HEK293 (cell line): ENCODE results near the gene RNF166.

Source experiments
- CTCF ChIA-PET: fragments of 350-600 bp; formaldehyde crosslinking; extraction: SDS; loops from one replicate; lab custom pipeline; 2021; ENCODE audit warnings: antibody characterized with exemption; lab: Yijun Ruan, JAX
- POLR2A ChIA-PET: fragments of 300-600 bp; formaldehyde crosslinking; extraction: SDS; loops from one replicate; lab custom pipeline; 2020; ENCODE audit warnings: antibody characterized with exemption, inconsistent platforms; lab: Yijun Ruan, JAX
- H3K27ac ChIP-seq: fragments of 200-500 bp; sonication (Bioruptor generic); 2 replicates; pipeline ENCODE4 v1.5.1; 2014; ENCODE audit warnings: low read depth, low read length, control low read depth, inconsistent platforms; ENCODE audit errors: extremely low read depth
- H3K36me3 ChIP-seq, 2 experiments: fragments of 200-500 bp in 1 of 2; sonication (Bioruptor generic) in 1 of 2; 1 replicate in 1 of 2; 2 replicates in 1 of 2; pipeline ENCODE4 v1.5.1; 2014 to 2017; ENCODE audit warnings: inconsistent platforms in 2 of 2, low read length in 2 of 2; ENCODE audit not compliant: control insufficient read depth in 2 of 2, insufficient read depth in 1 of 2
- H3K4me1 ChIP-seq: fragments of 200-500 bp; sonication (Bioruptor generic); 2 replicates; pipeline ENCODE4 v1.5.1; 2014; ENCODE audit warnings: mild to moderate bottlenecking, low read length, inconsistent platforms; ENCODE audit not compliant: control insufficient read depth, insufficient read depth
- H3K4me3 ChIP-seq: 2 replicates; pipeline ENCODE4 v1.5.1; 2011; ENCODE audit warnings: low read depth, mild to moderate bottlenecking, control low read depth, low read length, moderate library complexity
- H3K9me3 ChIP-seq: fragments of 200-500 bp; sonication (Bioruptor generic); 2 replicates; pipeline ENCODE4 v1.5.1; 2014; ENCODE audit warnings: low read depth, low read length, inconsistent platforms; ENCODE audit not compliant: control insufficient read depth, insufficient read depth
- EGR2 ChIP-seq: fragments of 450-650 bp; formaldehyde crosslinking; IDR thresholded peaks from 2 replicates; pipeline ENCODE4 v1.5.1; 2016; ENCODE audit warnings: low read depth, missing biosample characterization, missing genetic modification characterization
- GLIS1 ChIP-seq: fragments of 450-650 bp; formaldehyde crosslinking; IDR thresholded peaks from 2 replicates; pipeline ENCODE4 v1.5.1; 2016; ENCODE audit warnings: missing biosample characterization, missing genetic modification characterization
- GLIS2 ChIP-seq: fragments of 450-650 bp; formaldehyde crosslinking; IDR thresholded peaks from 2 replicates; pipeline ENCODE4 v1.5.1; 2016; ENCODE audit warnings: missing biosample characterization, missing genetic modification characterization
- HOXA7 ChIP-seq: sonication (generic); formaldehyde crosslinking; IDR thresholded peaks from 2 replicates; pipeline ENCODE4 v1.8.1; 2022; ENCODE audit warnings: missing genetic modification reagents, borderline replicate concordance
- HOXC10 ChIP-seq: sonication (generic); formaldehyde crosslinking; IDR thresholded peaks from 2 replicates; pipeline ENCODE4 v1.8.1; 2023; ENCODE audit warnings: mild to moderate bottlenecking, missing genetic modification reagents
- PRDM1 ChIP-seq: fragments of 450-650 bp; formaldehyde crosslinking; IDR thresholded peaks from 2 replicates; pipeline ENCODE4; 2016; ENCODE audit warnings: missing biosample characterization, missing genetic modification characterization
- SCRT2 ChIP-seq: fragments of 450-650 bp; formaldehyde crosslinking; IDR thresholded peaks from 2 replicates; pipeline ENCODE4 v1.5.1; 2016; ENCODE audit warnings: missing biosample characterization, missing genetic modification characterization
- ZBTB20 ChIP-seq: fragments of 450-650 bp; formaldehyde crosslinking; IDR thresholded peaks from 2 replicates; pipeline ENCODE4 v1.5.1; 2016; ENCODE audit warnings: missing biosample characterization, missing genetic modification characterization
- ZBTB21 ChIP-seq: fragments of 450-650 bp; formaldehyde crosslinking; IDR thresholded peaks from 2 replicates; pipeline ENCODE4 v1.5.1; 2017; ENCODE audit warnings: missing biosample characterization, missing genetic modification characterization
- ZBTB49 ChIP-seq: fragments of 450-650 bp; formaldehyde crosslinking; IDR thresholded peaks from 2 replicates; pipeline ENCODE4 v1.5.1; 2016; ENCODE audit warnings: missing biosample characterization, missing genetic modification characterization, low read depth
- ZBTB8A ChIP-seq: fragments of 450-650 bp; formaldehyde crosslinking; IDR thresholded peaks from 2 replicates; pipeline ENCODE4 v1.5.1; 2016; ENCODE audit warnings: missing biosample characterization, missing genetic modification characterization
- ZNF10 ChIP-seq: fragments of 450-650 bp; formaldehyde crosslinking; IDR thresholded peaks from 2 replicates; pipeline ENCODE4 v1.5.1; 2017; ENCODE audit warnings: missing biosample characterization, missing genetic modification characterization
- ZNF155 ChIP-seq: fragments of 450-650 bp; formaldehyde crosslinking; IDR thresholded peaks from 2 replicates; pipeline ENCODE4 v1.5.1; 2016; ENCODE audit warnings: missing biosample characterization, missing genetic modification characterization
- ZNF214 ChIP-seq: fragments of 450-650 bp; formaldehyde crosslinking; IDR thresholded peaks from 2 replicates; pipeline ENCODE4 v1.5.1; 2017; ENCODE audit warnings: missing biosample characterization, mild to moderate bottlenecking, missing genetic modification characterization, borderline replicate concordance
- ZNF266 ChIP-seq: fragments of 450-650 bp; formaldehyde crosslinking; IDR thresholded peaks from 2 replicates; pipeline ENCODE4 v1.5.1; 2016; ENCODE audit warnings: missing biosample characterization, missing genetic modification characterization, low read depth
- ZNF280D ChIP-seq: fragments of 450-650 bp; formaldehyde crosslinking; IDR thresholded peaks from 2 replicates; pipeline ENCODE4 v1.5.1; 2016; ENCODE audit warnings: missing biosample characterization, missing genetic modification characterization
- ZNF341 ChIP-seq: fragments of 450-650 bp; formaldehyde crosslinking; IDR thresholded peaks from 2 replicates; pipeline ENCODE4; 2016; ENCODE audit warnings: low read depth, missing biosample characterization, missing genetic modification characterization
- ZNF394 ChIP-seq: fragments of 450-650 bp; formaldehyde crosslinking; IDR thresholded peaks from 2 replicates; pipeline ENCODE4 v1.5.1; 2016; ENCODE audit warnings: missing biosample characterization, missing genetic modification characterization, mild to moderate bottlenecking, moderate library complexity, borderline replicate concordance
- ZNF488 ChIP-seq: fragments of 450-650 bp; formaldehyde crosslinking; IDR thresholded peaks from 2 replicates; pipeline ENCODE4 v1.5.1; 2016; ENCODE audit warnings: missing biosample characterization, missing genetic modification characterization
- ZNF510 ChIP-seq: fragments of 450-650 bp; formaldehyde crosslinking; IDR thresholded peaks from 2 replicates; pipeline ENCODE4 v1.5.1; 2018; ENCODE audit warnings: mild to moderate bottlenecking, missing genetic modification characterization, missing biosample characterization; ENCODE audit not compliant: insufficient replicate concordance
- ZNF571 ChIP-seq: fragments of 450-650 bp; formaldehyde crosslinking; IDR thresholded peaks from 2 replicates; pipeline ENCODE4 v1.5.0; 2017; ENCODE audit warnings: missing biosample characterization, missing genetic modification characterization
- ZNF624 ChIP-seq: fragments of 450-650 bp; formaldehyde crosslinking; IDR thresholded peaks from 2 replicates; pipeline ENCODE4 v1.5.1; 2017; ENCODE audit warnings: missing biosample characterization, missing genetic modification characterization
- ZNF664 ChIP-seq: fragments of 450-650 bp; formaldehyde crosslinking; IDR thresholded peaks from 2 replicates; pipeline ENCODE4 v1.5.1; 2016; ENCODE audit warnings: missing biosample characterization, missing genetic modification characterization
- ZNF707 ChIP-seq: fragments of 450-650 bp; formaldehyde crosslinking; IDR thresholded peaks from 2 replicates; pipeline ENCODE4 v1.5.1; 2016; ENCODE audit warnings: missing biosample characterization, missing genetic modification characterization
- ZNF792 ChIP-seq: fragments of 450-650 bp; formaldehyde crosslinking; IDR thresholded peaks from 2 replicates; pipeline ENCODE4 v1.5.1; 2016; ENCODE audit warnings: missing biosample characterization, missing genetic modification characterization
- ZXDB ChIP-seq: fragments of 450-650 bp; formaldehyde crosslinking; IDR thresholded peaks from 2 replicates; pipeline ENCODE4 v1.5.1; 2016; ENCODE audit warnings: missing biosample characterization, missing genetic modification characterization
- TF ChIP-seq, protein P1 (sequence below): fragments of 450-650 bp; formaldehyde crosslinking; conservative IDR thresholded peaks from 2 replicates; pipeline ENCODE4 v1.5.1; 2016; ENCODE audit warnings: low read depth, missing biosample characterization, missing genetic modification characterization

The RNF166 gene

DNA sequence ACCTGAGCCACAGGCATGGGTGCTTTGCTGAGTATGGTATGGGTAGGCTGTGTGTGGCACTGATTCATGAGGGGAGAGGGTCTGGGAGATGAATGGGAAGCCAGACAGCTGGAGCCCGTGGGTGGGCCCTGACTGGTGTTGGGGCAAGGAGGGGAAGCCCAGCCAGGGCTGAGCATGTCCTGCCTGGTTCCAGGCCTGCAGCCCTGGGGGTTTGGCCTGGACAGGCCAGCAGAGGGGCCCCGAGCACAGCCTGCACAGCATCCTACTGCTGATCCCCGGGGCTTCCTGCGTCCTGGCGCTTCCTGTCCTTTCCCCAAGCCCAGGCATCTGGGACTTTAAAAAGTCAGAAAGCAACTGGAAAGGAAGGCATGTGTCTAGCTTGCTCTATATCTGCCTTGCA is 38.7 kb downstream of the RNF166 start:
- Histone ChIP-seq H3K9me3 (no peaks in the 10 kb centered on the region), H3K4me3 (no peak overlapping the region), H3K36me3 (peaks cover 0 to 2% of the 10 kb centered on the region in 2 experiments; a peak in 2 of 3 replicates), H3K27ac (no peak overlapping the region), H3K4me1 (no peaks in the 10 kb centered on the region)
- CTCF ChIA-PET: no interaction called here
- POLR2A ChIA-PET: no interaction called here
- TF ChIP-seq PRDM1 (tag by site-specific recombination) (no peak), GLIS2 (tag by site-specific recombination) (no peak), ZNF488 (tag by site-specific recombination) (no peak), HOXA7 (CRISPR knock-in tag) (no peak), ZXDB (tag by site-specific recombination) (no peak), ZNF10 (no peak), ZBTB21 (tag by site-specific recombination) (no peak), ZNF214 (no peak), ZNF280D (tag by site-specific recombination) (no peak), EGR2 (tag by site-specific recombination) (no peak), ZNF571 (tag by site-specific recombination) (no peak), ZNF266 (no peak), ZNF624 (no peak), ZBTB20 (tag by site-specific recombination) (no peak)

- no peak overlapping the region for H3K4me3 ChIP-seq
- H3K4me1 ChIP-seq: no peaks in the 10 kb centered on the region
- POLR2A ChIA-PET: interaction anchor here (0.6 kb wide), 1 partner anchor 14 kb away, joined by 5 read pairs; no protein-coding TSS in a partner anchor
- CTCF ChIA-PET: interaction anchor here (0.7 to 4.1 kb wide), 5 partner anchors 11 to 77 kb away, joined by 3 to 12 read pairs (median 4); no protein-coding TSS in a partner anchor
- H3K9me3 ChIP-seq: no peaks in the 10 kb centered on the region
- H3K27ac ChIP-seq: no peak overlapping the region
- H3K36me3 ChIP-seq: peaks cover 0 to 2% of the 10 kb centered on the region in 2 experiments; a peak in 2 of 3 replicates
- TF ChIP-seq ZNF664 (tag by site-specific recombination): no peak
- no peak for TF ChIP-seq ZNF341 (tag by site-specific recombination)
- TF ChIP-seq GLIS1: 0 out of 2 replicates have a peak, but pooled peaks have one; percentile 16
- no peak for TF ChIP-seq SCRT2 (tag by site-specific recombination)
- TF ChIP-seq ZNF510 (tag by site-specific recombination): no peak
- TF ChIP-seq, protein P1, sequence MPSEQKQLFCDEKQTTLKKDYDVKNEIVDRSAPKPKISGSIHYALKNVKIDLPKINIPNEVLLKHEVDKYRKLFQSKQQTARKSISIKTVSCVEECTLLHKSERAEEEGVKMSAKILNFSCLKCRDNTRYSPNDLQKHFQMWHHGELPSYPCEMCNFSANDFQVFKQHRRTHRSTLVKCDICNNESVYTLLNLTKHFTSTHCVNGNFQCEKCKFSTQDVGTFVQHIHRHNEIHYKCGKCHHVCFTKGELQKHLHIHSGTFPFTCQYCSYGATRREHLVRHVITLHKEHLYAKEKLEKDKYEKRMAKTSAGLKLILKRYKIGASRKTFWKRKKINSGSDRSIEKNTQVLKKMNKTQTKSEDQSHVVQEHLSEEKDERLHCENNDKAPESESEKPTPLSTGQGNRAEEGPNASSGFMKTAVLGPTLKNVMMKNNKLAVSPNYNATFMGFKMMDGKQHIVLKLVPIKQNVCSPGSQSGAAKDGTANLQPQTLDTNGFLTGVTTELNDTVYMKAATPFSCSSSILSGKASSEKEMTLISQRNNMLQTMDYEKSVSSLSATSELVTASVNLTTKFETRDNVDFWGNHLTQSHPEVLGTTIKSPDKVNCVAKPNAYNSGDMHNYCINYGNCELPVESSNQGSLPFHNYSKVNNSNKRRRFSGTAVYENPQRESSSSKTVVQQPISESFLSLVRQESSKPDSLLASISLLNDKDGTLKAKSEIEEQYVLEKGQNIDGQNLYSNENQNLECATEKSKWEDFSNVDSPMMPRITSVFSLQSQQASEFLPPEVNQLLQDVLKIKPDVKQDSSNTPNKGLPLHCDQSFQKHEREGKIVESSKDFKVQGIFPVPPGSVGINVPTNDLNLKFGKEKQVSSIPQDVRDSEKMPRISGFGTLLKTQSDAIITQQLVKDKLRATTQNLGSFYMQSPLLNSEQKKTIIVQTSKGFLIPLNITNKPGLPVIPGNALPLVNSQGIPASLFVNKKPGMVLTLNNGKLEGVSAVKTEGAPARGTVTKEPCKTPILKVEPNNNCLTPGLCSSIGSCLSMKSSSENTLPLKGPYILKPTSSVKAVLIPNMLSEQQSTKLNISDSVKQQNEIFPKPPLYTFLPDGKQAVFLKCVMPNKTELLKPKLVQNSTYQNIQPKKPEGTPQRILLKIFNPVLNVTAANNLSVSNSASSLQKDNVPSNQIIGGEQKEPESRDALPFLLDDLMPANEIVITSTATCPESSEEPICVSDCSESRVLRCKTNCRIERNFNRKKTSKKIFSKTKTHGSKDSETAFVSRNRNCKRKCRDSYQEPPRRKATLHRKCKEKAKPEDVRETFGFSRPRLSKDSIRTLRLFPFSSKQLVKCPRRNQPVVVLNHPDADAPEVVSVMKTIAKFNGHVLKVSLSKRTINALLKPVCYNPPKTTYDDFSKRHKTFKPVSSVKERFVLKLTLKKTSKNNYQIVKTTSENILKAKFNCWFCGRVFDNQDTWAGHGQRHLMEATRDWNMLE (tag by site-specific recombination): no peak
- TF ChIP-seq ZNF792 (tag by site-specific recombination): no peak
- no peak for TF ChIP-seq ZNF155 (tag by site-specific recombination)
- no peak for TF ChIP-seq ZNF394 (tag by site-specific recombination)
- TF ChIP-seq ZBTB8A (tag by site-specific recombination): no peak
- no peak for TF ChIP-seq HOXC10
- TF ChIP-seq ZNF707 (tag by site-specific recombination): no peak
- no peak for TF ChIP-seq ZBTB49 (tag by site-specific recombination)
Observed at GRCh38 chr16:88665570-88665969, 40.6 kb downstream of the RNF166 start.
